Stimulated activated CD8-positive, alpha-beta memory T cell treated with anti-CD3 and anti-CD28 coated beads, Interleukin-2, amount 100 ng/mL, for 48 hours (primary cell): Measurements from ENCODE around the gene STRN3.

Experiments
- DNase-seq, 2 donors: peaks; one replicate each; pipeline ENCODE4 v3.0.0-alpha.2; 2020; ENCODE audit warnings: low read depth in 2 of 2

STRN3 gene

DNA sequence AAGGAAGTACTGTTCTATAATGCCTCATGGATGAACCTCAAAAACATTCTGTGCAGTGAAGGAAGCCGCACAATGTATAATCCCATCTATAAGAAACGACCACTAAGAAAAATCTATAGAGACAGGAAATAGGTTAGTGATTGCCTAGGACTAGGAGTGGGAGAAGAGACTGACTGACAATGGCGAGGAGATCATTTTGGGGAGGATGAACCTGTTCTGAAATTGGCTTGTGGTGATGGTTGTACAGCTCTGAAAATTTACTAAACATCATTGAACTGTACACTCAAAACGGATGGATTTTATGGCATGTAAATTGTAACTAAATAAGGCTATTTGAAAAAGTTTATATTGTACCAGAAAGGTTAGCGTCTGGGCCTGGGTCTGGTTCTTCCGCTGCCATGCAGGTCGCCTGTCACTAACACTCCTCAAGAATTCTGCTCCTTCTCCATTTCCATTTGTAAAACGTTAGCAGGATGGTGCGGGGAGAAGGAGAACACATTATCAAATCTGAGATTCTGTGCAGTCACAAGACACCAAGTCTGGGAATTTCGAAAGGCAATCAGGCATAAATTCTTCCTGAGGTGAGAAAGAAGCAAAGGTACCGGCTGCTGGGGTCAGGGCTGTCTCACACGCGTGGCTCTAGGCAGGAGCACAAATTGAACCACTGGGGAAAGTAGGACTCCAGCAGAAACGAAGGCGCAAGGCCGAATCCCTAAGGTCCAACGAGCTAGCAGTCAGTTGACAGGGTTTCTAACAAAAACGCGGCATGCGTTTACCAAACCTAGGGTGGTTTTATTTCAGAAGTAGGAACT is 152.7 kb downstream of the STRN3 start:
- no peak for DNase-seq

DNA sequence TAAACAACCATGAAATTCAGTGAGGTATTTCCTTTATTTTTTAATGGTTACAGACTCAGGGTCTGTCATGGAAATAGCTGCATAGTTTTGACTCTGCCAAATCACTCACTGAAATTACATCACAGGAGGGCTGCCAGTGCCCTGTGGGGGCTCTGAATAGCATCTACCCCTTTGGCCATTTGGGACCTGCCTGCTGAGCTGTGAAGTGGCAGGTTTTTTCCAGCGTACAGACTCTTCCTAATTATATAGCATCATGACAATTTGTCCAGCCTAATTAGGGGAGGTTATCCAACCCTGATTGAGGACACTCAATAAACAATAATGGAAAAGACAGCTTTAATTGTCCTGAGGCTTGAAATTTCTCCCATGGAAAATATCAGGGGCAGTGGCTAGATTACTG is 153.6 kb downstream of the STRN3 start:
- DNase-seq, result no peak

DNA sequence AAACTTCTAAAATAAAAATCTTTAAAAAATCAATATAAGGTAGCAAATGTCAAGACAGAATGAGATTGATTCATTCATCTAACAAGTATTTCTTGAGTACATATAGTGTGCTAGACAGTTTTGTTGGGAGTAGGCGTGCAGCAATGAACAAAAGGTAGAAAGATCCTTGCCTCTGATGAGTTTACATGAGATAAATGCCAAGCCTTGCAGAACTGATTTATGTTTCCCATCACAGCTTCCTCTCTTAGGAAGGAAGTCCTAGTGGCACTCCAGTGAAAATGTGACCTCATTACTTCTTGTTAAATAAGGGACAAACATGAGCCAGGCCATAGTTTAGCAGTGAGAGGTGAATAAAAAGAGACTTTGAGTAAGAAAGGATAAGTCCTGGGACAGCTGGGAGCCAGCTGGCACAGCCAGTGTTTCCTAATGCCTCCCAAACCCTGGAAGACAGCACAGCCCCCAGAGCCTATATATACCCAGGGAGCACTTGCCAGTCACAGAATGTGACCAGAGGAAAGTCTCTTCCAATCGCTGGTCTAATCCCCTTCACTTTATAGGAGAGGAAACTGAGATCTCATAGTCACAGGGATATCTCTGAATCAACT is 156.5 kb downstream of the STRN3 start:
- DNase-seq, result no peak

DNA sequence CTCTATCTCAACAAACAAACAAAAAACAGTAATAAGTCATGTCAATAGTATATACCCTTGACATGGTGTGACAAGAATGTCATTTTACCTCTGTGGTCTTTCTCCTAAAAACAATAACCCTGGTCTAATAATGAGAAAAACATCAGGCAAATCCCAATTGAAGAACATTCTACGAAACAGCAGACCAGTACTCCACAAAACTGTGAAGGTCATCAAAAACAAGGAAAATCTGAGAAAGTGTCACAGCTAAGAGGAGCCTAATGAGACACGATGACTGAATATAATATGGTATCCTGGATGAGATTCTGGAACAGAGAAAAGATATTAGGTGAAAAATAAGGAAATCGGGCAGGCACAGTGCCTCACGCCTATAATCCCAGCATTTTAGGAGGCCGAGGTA is 157.4 kb downstream of the STRN3 start:
- DNase-seq, result no peak

DNA sequence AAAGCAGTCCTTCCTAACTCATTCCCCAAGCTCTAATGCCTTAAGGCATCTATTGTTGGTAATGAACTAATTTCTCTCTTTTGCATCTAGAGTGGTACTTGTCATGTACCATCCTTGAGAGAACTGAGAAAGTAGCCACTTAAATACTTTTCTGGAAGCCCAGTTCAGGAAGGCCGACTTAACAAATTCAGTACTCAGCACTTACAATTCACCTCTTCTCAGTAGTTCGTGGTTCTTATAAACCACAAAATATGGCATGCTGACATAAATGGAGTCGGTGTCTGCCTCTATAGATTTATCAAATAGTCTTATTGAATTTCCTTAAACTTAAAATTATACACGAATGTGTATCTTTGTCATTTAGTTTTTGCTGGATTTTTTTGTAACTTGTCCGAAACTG is 161.2 kb downstream of the STRN3 start:
- no peak for DNase-seq

DNA sequence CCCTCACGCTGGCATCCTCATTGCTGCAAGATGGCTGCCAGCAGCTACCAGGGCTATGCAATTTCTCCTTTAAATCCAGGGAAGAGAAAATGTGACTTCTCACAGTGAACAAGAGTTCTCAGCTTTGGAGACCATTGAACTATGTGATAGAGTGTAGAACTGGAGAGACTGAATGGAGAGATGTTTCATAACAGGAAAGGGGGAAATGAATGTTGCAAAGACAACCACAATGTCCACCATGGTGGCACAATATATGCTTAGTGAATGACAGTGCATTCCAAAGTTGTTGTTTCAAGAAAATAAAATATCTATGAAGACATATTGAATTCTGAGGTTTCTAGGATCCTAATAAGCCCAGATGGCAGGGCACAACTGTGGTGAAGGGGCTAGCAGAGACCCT is 165.0 kb downstream of the STRN3 start:
- DNase-seq, result no peak

DNA sequence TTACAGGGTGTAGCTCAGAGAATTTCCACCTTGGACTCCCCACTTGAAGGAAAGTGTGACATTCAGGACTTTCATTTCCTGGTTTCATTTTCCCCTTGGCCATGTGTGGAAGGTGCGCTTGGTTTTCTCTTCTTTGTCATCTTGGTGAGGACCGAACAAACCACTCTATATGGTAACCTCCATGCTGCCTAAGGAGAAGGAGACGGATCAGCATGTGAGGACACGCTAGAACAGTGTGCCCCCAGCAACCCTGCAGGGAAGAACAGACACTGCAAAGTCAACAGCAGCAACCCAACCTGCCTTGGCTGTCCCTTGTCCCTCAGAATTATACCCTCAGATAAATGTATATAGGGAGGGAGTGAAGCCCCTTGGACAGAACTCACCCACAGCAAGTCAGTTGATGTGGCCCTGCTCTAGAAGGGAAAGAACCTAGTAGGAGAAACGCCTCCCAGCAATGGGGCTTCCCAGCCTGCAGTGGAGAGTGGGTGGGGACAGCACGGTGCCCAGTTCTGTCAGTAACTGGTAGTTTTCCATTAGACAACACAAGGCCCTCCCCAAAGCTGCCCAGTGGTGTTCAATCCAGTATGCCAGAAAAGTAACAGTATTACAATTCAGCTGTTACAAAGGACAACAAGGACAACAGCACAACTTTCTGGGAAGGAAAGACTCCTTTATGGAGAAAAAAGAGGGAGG is 170.7 kb downstream of the STRN3 start:
- DNase-seq, result peak in 1 of 2 donors; percentile 0

DNA sequence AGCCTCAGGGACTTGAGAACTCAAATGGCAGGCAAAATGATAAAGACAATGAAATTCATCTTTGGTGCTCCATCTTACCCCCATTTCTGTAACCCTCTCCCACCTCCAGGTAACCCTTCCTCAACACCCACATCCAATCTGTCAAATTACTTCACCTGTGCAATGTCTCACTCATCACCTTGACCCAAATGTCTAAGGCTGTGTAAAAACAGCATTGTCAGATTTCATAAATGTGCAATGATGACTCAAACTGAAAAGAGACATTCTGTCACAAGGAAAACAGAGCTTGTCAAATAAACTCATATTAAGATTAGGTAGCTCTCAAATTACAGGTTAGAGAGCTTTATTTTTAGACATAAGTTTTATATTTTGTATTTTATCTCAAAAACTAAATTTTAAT is 171.7 kb downstream of the STRN3 start:
- DNase-seq, result no peak

DNA sequence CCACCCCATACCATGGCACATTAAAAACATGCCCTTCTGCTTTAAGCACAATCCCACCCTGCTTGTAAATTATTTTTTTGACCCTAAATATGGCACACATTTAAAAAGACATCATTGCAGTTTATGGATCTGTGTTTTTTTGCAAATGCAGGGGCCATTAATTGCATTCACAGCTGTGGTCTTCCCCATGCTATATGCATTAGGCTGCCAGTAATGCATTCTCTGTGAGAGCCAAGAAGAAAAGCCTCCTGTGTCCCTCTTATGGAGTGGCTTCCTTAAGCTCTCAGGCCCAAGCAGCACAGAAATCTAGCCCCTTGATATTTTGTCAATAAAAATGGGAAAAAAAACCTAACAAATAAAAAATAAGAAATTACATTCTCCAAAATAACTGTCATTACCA is 172.2 kb downstream of the STRN3 start:
- DNase-seq, result no peak

DNA sequence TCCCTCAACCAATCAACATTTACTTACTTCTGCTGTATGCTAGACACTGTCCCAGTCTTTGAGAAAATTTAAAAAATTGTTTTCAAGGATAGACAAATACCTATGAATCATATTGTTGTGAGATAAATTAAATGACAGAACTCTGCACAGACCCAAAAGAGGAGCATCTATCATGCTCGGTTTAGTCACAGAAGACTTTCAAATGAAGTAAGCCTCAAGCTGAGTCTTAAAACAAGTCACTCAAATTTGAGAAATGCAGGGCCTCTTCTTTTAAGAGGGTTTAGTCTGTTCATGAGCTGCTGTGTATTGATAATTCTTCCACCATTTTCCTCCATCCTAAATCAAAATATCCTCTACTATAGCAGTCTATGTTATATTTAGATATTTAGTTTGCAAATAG is 176.2 kb downstream of the STRN3 start:
- no peak for DNase-seq

DNA sequence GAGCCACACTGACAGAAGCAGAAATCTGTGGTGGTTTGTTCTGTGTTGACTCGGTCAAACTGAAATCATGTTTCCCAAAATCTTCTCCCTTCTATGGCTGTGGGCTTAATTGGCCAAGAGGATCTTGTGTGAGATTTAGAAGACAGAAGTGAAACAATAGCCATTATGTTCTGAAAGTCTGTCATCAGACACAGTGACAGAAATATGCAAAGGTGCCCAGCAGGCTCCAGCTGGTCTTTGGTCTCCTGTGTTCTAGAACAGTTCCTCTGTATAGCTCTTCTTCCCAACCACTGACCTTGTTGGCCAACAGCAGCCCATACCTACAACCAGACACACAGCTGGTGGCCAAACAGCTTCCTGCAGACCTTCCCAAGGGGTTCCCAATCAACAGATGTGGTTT is 176.8 kb downstream of the STRN3 start:
- DNase-seq, result no peak

DNA sequence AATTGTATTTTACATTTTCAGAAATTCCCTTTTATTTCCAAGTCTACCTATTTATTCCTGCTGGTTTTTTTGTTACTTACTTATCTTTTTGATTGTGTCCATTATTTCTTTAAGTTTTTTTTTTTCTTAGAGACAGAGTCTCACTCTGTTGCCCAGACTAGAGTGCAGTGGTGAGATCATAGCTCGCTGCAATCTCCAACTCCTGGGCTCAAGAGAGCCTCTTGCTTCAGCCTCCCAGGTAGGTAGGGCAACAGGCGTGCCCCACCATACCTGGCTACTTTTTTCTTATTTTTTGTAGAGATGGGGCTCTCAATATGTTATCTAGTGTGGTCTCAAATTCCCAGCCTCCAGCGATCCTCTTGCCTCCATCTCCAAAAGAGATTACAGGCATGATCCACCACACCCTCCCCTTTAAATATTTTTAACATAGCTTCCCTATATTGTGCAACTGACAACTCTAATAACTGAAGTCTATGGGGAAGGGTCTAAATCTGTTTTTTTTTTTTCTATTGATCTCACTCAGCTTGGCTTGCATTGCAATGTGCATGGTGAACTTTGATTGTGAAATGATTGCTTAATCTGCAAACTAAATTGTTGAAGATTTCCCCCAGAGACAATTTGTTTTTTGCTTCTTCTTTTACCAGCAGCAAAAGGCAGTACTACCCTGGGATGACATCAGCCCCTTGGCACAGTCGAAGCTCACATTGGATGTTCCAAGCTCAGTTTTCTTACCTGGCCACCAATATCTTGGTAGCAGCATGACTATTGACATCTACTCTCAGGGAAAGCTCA is 177.5 kb downstream of the STRN3 start:
- no peak for DNase-seq
